GM12878 (cell line): ENCODE data around the gene LAMA2. TPM values are rescaled to one million over a fixed set of nuclear protein-coding genes. Genes with fewer than 3 reads are reported as not detected.

Source experiments
- ATAC-seq: fragments of 200-7000 bp; cut with Tn5 transposase; 3 replicates; pipeline ENCODE4 v1.9.1; 2020; ENCODE audit warnings: mild to moderate bottlenecking, moderate library complexity
- BruUV-seq: library from RNA; stranded (reverse); fragments of 400-500 nt; replicated peaks from 2 replicates; lab custom pipeline; 2021; lab: Mats Ljungman, UMichigan
- CTCF ChIA-PET: fragments of 300-600 bp; sonication (Branson Sonifier 250); formaldehyde crosslinking; extraction: SDS; loops from one replicate; lab custom pipeline; 2021; ENCODE audit warnings: inconsistent platforms; lab: Yijun Ruan, JAX
- POLR2A ChIA-PET: fragments of 350-600 bp; formaldehyde crosslinking; extraction: SDS; loops from one replicate; lab custom pipeline; 2021; ENCODE audit warnings: inconsistent platforms; lab: Charles Lee
- RAD21 ChIA-PET: fragments of 300-600 bp; sonication (Branson Sonifier 250); formaldehyde crosslinking; loops from one replicate; lab custom pipeline; 2023; ENCODE audit warnings: antibody characterized with exemption; ENCODE audit not compliant: unreplicated experiment; lab: Charles Lee
- SMC1A ChIA-PET: fragments of 300-600 bp; sonication (Branson Sonifier 250); formaldehyde crosslinking; loops from one replicate; lab custom pipeline; 2023; ENCODE audit not compliant: unreplicated experiment, uncharacterized antibody; lab: Charles Lee
- DNase-seq: peaks from one replicate; pipeline ENCODE4 v3.0.0-alpha.2; 2011; ENCODE audit warnings: low read depth, low spot score
- FAIRE-seq: peaks from 3 replicates; lab custom pipeline; 2011; peaks lifted over from hg19 to GRCh38; lab: Jason Lieb, UNC
- H2AFZ ChIP-seq: 2 replicates; pipeline ENCODE4 v1.6.0; 2011; ENCODE audit warnings: low read depth, low read length, control low read depth; ENCODE audit not compliant: control insufficient read depth
- H3K27ac ChIP-seq: 2 replicates; pipeline ENCODE4 v1.5.1; 2011; ENCODE audit warnings: control low read depth; ENCODE audit not compliant: control insufficient read depth, insufficient read depth
- H3K27me3 ChIP-seq, 2 experiments: replicated peaks in 1 of 2; 2 replicates each; pipeline versions ENCODE4 v1.6.0 to v1.6.1; 2011; ENCODE audit warnings: low read length in 1 of 2; ENCODE audit not compliant: control insufficient read depth in 2 of 2, insufficient read depth in 2 of 2
- H3K36me3 ChIP-seq, 2 experiments: 2 replicates each; pipeline ENCODE4 v1.5.1; 2011; ENCODE audit warnings: low read length in 1 of 2; ENCODE audit not compliant: control insufficient read depth in 2 of 2, insufficient read depth in 2 of 2
- H3K4me1 ChIP-seq: 2 replicates; pipeline ENCODE4 v1.6.1; 2011; ENCODE audit warnings: mild to moderate bottlenecking, low read length, moderate library complexity, mixed read lengths; ENCODE audit not compliant: control insufficient read depth, insufficient read depth
- H3K4me2 ChIP-seq: 2 replicates; pipeline ENCODE4 v1.6.0; 2011; ENCODE audit warnings: control low read depth; ENCODE audit not compliant: control insufficient read depth, insufficient read depth
- H3K4me3 ChIP-seq: fragments of 200-600 bp; sonication (generic); 2 replicates; pipeline ENCODE4 v1.5.1; 2016
- H3K79me2 ChIP-seq: 2 replicates; pipeline ENCODE4 v1.6.0; 2011; ENCODE audit warnings: low read length; ENCODE audit not compliant: control insufficient read depth, insufficient read depth
- H3K9ac ChIP-seq: 2 replicates; pipeline ENCODE4 v1.8.0; 2011; ENCODE audit warnings: low read length, control low read depth, mixed read lengths; ENCODE audit not compliant: control insufficient read depth, insufficient read depth
- H3K9me3 ChIP-seq: replicated peaks from 3 replicates; pipeline ENCODE4 v1.5.1; 2011; ENCODE audit warnings: mild to moderate bottlenecking, low read length; ENCODE audit not compliant: control insufficient read depth, insufficient read depth
- H4K20me1 ChIP-seq: 2 replicates; pipeline ENCODE4 v1.6.0; 2011; ENCODE audit not compliant: control insufficient read depth, insufficient read depth
- ATF7 ChIP-seq: fragments of 450-650 bp; IDR thresholded peaks from 2 replicates; pipeline ENCODE4 v1.6.1; 2016; ENCODE audit warnings: low read depth, mild to moderate bottlenecking
- BCL11A ChIP-seq: IDR thresholded peaks from 2 replicates; pipeline ENCODE4 v1.6.1; 2011; ENCODE audit warnings: low read depth, low read length
- ETV6 ChIP-seq, 2 experiments: fragments of 450-650 bp in 1 of 2; IDR thresholded peaks in 1 of 2; conservative IDR thresholded peaks in 1 of 2; 2 replicates each; pipeline ENCODE4 v1.6.1; 2014; ENCODE audit warnings: antibody characterized with exemption in 1 of 2, borderline replicate concordance in 1 of 2, low read depth in 1 of 2, mild to moderate bottlenecking in 1 of 2, moderate library complexity in 1 of 2
- HDGF ChIP-seq: fragments of 450-650 bp; IDR thresholded peaks from 2 replicates; pipeline ENCODE4 v1.6.1; 2016; ENCODE audit warnings: antibody characterized with exemption
- IRF4 ChIP-seq: IDR thresholded peaks from 2 replicates; pipeline ENCODE4 v1.6.1; 2011; ENCODE audit warnings: low read depth, low read length
- LARP7 ChIP-seq: fragments of 450-650 bp; IDR thresholded peaks from 2 replicates; pipeline ENCODE4 v1.6.1; 2017; ENCODE audit warnings: mild to moderate bottlenecking
- SIN3A ChIP-seq: IDR thresholded peaks from 2 replicates; pipeline ENCODE4 v1.6.1; 2012; ENCODE audit warnings: low read depth, low read length, improper control_type of control experiment
- SRF ChIP-seq, 2 experiments: IDR thresholded peaks; 2 replicates each; pipeline ENCODE4 v1.6.1; 2011; ENCODE audit warnings: low read depth in 2 of 2, low read length in 2 of 2, mild to moderate bottlenecking in 1 of 2, moderate library complexity in 1 of 2
- YY1 ChIP-seq: IDR thresholded peaks from 2 replicates; pipeline ENCODE4 v1.6.1; 2011; ENCODE audit warnings: low read depth, mild to moderate bottlenecking, low read length
- WGBS: methylation state at CpG from one replicate; pipeline ENCODE4 v1.1.6; 2016; ENCODE audit warnings: low lambda C conversion rate; ENCODE audit not compliant: insufficient replicate concordance, insufficient coverage; ENCODE audit errors: missing lambda C conversion rate; 5-methylcytosine and 5-hydroxymethylcytosine counted together
- in situ Hi-C: fragments of 300-500 bp; cut with MboI; formaldehyde crosslinking; loops from 9 replicates; pipeline ENCODE4 v1.14.3; 2018; ENCODE audit warnings: mixed read lengths
- intact Hi-C: fragments of 100-400 bp; cut with micrococcal nuclease; formaldehyde crosslinking; loops from one replicate; pipeline ENCODE4 v1.14.2; 2022; ENCODE audit not compliant: unreplicated experiment
- polyA plus RNA-seq, 11 experiments: library from polyadenylated mRNA; depleted of rRNA in 4 of 11; unstranded in 6 of 11; stranded (reverse) in 5 of 11; fragments of >200 nt; fragmentation: Nextera tagmentation in 4 of 11; fragmentation: Illumina TruSeq in 1 of 11; extraction: Ambion mirVana in 4 of 11; extraction: Trizol in 1 of 11; gene quantifications; 1 replicate in 1 of 11; 2 replicates in 10 of 11; pipeline versions ENCODE4 v1.2.1 to v1.2.3, GENCODE V29; 2011 to 2016; ENCODE audit warnings: inconsistent platforms in 2 of 11, missing spikeins in 2 of 11, low read depth in 1 of 11
- total RNA-seq, 4 experiments: library from RNA; depleted of rRNA in 3 of 4; stranded (reverse); fragments of >200 nt in 3 of 4; fragmentation: Illumina TruSeq in 1 of 4; extraction: Trizol in 1 of 4; gene quantifications; 2 replicates each; pipeline versions ENCODE4 v1.2.1 to v1.2.3, GENCODE V29; 2013 to 2021
- TF ChIP-seq, protein P1 (sequence below): fragments of 150-350 bp; IDR thresholded peaks from 2 replicates; pipeline ENCODE4 v1.6.1; 2014; ENCODE audit warnings: mild to moderate bottlenecking, low read depth, low read length
- TF ChIP-seq, protein P2 (sequence below): IDR thresholded peaks from 2 replicates; pipeline ENCODE4 v1.6.1; 2011; ENCODE audit warnings: borderline replicate concordance, low read depth, mild to moderate bottlenecking, moderate library complexity, mixed read lengths, low read length; ENCODE audit not compliant: insufficient read depth; ENCODE audit errors: extremely low read length
- TF ChIP-seq, protein P3 (sequence below): fragments of 450-650 bp; IDR thresholded peaks from 2 replicates; pipeline ENCODE4 v1.6.1; 2017; ENCODE audit warnings: mild to moderate bottlenecking, moderate library complexity
- TF ChIP-seq, protein P4 (sequence below): IDR thresholded peaks from 2 replicates; pipeline ENCODE4 v1.6.1; 2012; ENCODE audit warnings: low read length, inconsistent platforms
- TF ChIP-seq, protein P5 (sequence below): fragments of 450-650 bp; formaldehyde crosslinking; IDR thresholded peaks from 2 replicates; pipeline ENCODE4 v1.5.0; 2022; ENCODE audit warnings: mild to moderate bottlenecking, missing genetic modification characterization

The LAMA2 gene
- total and polyA plus RNA-seq, 10 of the 15 experiments (the other 5 are each of a cell fraction or from before 2014, with no cell fraction given) = 0.04 to 2.0 (median 0.37) TPM; not detected in 1

DNA sequence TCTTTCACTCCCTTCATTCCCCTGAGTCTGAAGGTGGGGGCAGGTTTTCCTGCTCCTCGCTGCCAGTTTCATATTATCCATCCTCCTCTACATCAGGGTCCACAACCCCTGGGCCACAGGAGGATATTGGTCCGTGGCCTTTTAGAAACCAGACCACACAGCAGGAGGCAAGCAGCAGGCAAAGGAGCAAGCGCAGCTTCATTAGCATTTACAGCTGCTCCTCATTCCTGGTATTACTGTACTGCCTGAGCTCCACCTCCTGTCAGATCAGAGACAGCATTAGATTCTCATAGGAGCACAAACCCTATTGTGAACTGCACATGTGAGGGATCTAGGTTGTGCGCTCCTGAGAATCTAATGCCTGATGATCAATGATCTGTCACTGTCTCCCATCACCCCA, 446.7 kb downstream of the LAMA2 start:
- no TSS peak for BruUV-seq
- intact Hi-C loops (no loop called here), in situ Hi-C loops (no loop called here)
- 27% methylated on average over 4 of the region's 4 CpGs for WGBS
- ChIA-PET POLR2A (no interaction called here), RAD21 (no interaction called here), CTCF (no interaction called here), SMC1A (no interaction called here)
- Histone ChIP-seq H3K4me3 (no peak overlapping the region), H3K9me3 (no peaks in the 10 kb centered on the region), H2AFZ (no peak overlapping the region), H3K27me3 (no peaks in the 10 kb centered on the region; a peak in 2 of 4 replicates), H3K4me2 (no peak overlapping the region), H3K4me1 (no peaks in the 10 kb centered on the region), H3K36me3 (no peaks in the 10 kb centered on the region), H3K79me2 (no peaks in the 10 kb centered on the region), H3K9ac (no peak overlapping the region), H4K20me1 (no peaks in the 10 kb centered on the region), H3K27ac (no peak overlapping the region)
- DNase-seq = no peak
- FAIRE-seq = no peak
- ATAC-seq = no peak
- no peak for TF ChIP-seq ATF7
- TF ChIP-seq, protein P1, sequence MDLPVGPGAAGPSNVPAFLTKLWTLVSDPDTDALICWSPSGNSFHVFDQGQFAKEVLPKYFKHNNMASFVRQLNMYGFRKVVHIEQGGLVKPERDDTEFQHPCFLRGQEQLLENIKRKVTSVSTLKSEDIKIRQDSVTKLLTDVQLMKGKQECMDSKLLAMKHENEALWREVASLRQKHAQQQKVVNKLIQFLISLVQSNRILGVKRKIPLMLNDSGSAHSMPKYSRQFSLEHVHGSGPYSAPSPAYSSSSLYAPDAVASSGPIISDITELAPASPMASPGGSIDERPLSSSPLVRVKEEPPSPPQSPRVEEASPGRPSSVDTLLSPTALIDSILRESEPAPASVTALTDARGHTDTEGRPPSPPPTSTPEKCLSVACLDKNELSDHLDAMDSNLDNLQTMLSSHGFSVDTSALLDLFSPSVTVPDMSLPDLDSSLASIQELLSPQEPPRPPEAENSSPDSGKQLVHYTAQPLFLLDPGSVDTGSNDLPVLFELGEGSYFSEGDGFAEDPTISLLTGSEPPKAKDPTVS = no peak
- TF ChIP-seq SRF (IDR thresholded peaks at IDR 0.05; ENCODE audit: low read depth in 2 of 2, low read length in 2 of 2) = no peak
- TF ChIP-seq, protein P2, sequence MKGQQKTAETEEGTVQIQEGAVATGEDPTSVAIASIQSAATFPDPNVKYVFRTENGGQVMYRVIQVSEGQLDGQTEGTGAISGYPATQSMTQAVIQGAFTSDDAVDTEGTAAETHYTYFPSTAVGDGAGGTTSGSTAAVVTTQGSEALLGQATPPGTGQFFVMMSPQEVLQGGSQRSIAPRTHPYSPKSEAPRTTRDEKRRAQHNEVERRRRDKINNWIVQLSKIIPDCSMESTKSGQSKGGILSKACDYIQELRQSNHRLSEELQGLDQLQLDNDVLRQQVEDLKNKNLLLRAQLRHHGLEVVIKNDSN = no peak
- TF ChIP-seq BCL11A = no peak
- TF ChIP-seq HDGF = no peak
- TF ChIP-seq, protein P3, sequence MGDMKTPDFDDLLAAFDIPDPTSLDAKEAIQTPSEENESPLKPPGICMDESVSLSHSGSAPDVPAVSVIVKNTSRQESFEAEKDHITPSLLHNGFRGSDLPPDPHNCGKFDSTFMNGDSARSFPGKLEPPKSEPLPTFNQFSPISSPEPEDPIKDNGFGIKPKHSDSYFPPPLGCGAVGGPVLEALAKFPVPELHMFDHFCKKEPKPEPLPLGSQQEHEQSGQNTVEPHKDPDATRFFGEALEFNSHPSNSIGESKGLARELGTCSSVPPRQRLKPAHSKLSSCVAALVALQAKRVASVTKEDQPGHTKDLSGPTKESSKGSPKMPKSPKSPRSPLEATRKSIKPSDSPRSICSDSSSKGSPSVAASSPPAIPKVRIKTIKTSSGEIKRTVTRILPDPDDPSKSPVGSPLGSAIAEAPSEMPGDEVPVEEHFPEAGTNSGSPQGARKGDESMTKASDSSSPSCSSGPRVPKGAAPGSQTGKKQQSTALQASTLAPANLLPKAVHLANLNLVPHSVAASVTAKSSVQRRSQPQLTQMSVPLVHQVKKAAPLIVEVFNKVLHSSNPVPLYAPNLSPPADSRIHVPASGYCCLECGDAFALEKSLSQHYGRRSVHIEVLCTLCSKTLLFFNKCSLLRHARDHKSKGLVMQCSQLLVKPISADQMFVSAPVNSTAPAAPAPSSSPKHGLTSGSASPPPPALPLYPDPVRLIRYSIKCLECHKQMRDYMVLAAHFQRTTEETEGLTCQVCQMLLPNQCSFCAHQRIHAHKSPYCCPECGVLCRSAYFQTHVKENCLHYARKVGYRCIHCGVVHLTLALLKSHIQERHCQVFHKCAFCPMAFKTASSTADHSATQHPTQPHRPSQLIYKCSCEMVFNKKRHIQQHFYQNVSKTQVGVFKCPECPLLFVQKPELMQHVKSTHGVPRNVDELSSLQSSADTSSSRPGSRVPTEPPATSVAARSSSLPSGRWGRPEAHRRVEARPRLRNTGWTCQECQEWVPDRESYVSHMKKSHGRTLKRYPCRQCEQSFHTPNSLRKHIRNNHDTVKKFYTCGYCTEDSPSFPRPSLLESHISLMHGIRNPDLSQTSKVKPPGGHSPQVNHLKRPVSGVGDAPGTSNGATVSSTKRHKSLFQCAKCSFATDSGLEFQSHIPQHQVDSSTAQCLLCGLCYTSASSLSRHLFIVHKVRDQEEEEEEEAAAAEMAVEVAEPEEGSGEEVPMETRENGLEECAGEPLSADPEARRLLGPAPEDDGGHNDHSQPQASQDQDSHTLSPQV = no peak
- TF ChIP-seq, protein P4, sequence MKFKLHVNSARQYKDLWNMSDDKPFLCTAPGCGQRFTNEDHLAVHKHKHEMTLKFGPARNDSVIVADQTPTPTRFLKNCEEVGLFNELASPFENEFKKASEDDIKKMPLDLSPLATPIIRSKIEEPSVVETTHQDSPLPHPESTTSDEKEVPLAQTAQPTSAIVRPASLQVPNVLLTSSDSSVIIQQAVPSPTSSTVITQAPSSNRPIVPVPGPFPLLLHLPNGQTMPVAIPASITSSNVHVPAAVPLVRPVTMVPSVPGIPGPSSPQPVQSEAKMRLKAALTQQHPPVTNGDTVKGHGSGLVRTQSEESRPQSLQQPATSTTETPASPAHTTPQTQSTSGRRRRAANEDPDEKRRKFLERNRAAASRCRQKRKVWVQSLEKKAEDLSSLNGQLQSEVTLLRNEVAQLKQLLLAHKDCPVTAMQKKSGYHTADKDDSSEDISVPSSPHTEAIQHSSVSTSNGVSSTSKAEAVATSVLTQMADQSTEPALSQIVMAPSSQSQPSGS = no peak
- no peak for TF ChIP-seq IRF4
- TF ChIP-seq LARP7 = no peak
- TF ChIP-seq, protein P5, sequence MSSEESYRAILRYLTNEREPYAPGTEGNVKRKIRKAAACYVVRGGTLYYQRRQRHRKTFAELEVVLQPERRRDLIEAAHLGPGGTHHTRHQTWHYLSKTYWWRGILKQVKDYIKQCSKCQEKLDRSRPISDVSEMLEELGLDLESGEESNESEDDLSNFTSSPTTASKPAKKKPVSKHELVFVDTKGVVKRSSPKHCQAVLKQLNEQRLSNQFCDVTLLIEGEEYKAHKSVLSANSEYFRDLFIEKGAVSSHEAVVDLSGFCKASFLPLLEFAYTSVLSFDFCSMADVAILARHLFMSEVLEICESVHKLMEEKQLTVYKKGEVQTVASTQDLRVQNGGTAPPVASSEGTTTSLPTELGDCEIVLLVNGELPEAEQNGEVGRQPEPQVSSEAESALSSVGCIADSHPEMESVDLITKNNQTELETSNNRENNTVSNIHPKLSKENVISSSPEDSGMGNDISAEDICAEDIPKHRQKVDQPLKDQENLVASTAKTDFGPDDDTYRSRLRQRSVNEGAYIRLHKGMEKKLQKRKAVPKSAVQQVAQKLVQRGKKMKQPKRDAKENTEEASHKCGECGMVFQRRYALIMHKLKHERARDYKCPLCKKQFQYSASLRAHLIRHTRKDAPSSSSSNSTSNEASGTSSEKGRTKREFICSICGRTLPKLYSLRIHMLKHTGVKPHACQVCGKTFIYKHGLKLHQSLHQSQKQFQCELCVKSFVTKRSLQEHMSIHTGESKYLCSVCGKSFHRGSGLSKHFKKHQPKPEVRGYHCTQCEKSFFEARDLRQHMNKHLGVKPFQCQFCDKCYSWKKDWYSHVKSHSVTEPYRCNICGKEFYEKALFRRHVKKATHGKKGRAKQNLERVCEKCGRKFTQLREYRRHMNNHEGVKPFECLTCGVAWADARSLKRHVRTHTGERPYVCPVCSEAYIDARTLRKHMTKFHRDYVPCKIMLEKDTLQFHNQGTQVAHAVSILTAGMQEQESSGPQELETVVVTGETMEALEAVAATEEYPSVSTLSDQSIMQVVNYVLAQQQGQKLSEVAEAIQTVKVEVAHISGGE (CRISPR knock-in tag) = no peak
- no peak for TF ChIP-seq YY1
- no peak for TF ChIP-seq SIN3A
- no peak for TF ChIP-seq ETV6 (conservative IDR thresholded peaks at IDR 0.05 in 1 of 2, IDR thresholded peaks at IDR 0.05 in 1 of 2; ENCODE audit: borderline replicate concordance in 1 of 2, low read depth in 1 of 2)
